IPS-18c (cell line): ENCODE data around the gene RTF2.
A peak's percentile ranks its signal among the peaks of the same experiment; 100 is the strongest.

Experiments used
- H3K4me3 ChIP-seq: 2 replicates; pipeline ENCODE4 v1.7.0; 2013; ENCODE audit warnings: low read depth, mild to moderate bottlenecking, low read length, moderate library complexity; ENCODE audit not compliant: insufficient read depth
- H3K9me3 ChIP-seq: one replicate; pipeline ENCODE4 v1.6.1; 2013; ENCODE audit warnings: mild to moderate bottlenecking, low read length, moderate library complexity; ENCODE audit not compliant: control insufficient read depth, insufficient read depth

RTF2 gene

DNA sequence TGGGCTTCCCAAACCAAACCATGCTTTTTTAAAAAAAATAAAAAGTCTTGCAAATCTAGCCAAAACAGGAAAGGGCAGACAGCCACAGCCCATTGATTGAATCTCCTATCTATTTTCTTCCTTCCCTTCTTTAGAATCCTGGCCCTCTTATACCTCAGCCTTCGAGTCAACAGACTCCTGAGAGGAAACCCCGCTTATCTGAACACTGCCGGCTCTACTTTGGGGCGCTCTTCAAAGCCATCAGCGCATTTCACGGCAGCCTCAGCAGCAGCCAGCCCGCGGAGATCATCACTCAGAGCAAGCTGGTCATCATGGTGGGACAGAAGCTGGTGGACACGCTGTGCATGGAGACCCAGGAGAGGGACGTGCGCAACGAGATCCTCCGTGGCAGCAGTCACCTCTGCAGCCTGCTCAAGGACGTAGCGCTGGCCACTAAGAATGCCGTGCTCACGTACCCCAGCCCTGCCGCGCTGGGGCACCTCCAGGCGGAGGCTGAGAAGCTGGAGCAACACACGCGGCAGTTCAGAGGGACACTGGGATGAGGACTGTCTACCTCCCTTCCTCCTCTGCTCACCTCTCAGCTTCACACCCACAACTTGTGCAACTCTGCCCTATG, 10.1 kb upstream of the RTF2 start:
- no peak overlapping the region for H3K4me3 ChIP-seq

DNA sequence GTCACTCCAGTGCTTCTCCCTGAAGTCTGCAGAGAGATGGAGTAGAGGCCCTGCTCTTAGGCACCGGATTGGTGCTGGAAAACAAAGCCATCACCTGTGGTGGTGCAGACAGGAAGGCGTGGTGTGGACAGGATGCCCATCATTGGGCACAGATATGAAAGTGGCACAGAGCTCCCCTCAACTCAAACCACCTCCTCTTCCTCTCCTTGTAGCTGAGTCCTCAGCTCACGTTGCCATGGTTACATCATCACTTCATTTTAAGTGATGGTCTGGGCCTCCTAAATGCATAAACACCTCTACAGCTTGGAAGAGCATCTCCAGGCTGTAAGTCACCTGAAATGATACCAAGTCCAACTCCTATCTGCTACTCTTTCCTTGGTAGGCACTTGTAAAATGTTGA, 8.0 kb upstream of the RTF2 start:
- Histone ChIP-seq H3K9me3 (peaks cover 3% of the 10 kb centered on the region), H3K4me3 (no peak overlapping the region)

More for the DNA sequence above, 10.1 kb upstream of the RTF2 start:
- H3K9me3 ChIP-seq: peaks cover 3% of the 10 kb centered on the region

DNA sequence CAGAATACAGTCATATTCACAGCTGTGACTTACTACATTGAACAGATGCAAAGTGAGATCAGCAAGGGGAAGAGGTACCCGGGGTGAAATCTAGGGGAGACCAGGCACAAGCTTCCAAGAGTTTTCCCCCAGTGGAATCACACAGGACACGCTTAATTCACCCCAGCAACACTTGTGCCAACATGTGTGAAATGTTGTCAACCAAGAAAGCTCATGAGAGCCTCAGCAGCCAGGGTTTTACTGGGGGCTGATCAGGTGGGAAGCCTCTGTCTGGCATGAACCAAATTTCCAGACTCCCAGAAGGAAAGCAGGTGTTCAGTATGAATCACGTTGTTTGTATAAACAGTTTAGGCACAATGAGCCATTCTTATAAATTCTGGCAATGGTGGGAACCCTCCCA, 6.9 kb upstream of the RTF2 start:
- peaks cover 3% of the 10 kb centered on the region for H3K9me3 ChIP-seq
- H3K4me3 ChIP-seq: no peak overlapping the region

DNA sequence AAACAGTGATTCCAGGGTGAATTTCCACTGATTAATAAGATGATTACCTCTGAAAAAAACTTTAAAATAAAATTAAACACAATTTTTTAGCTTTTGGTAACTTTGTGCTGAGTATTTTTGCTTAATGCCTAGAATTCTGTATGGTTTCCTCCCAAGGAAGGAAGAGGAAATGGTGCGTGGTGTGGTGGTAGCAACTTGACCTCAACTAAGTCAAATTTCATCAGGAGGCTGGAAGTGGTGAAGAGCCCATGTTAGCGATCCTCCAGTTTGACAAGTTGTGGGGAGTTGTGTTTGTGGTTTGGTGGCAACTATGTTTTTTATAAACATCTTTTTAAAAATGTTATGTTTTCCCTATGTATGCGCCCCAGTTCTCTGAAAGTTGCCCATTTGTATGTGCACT, 5.0 kb upstream of the RTF2 start:
- Histone ChIP-seq H3K4me3 (no peak overlapping the region), H3K9me3 (peaks cover 3% of the 10 kb centered on the region)

- no peaks in the 10 kb centered on the region for H3K9me3 ChIP-seq
- H3K4me3 ChIP-seq: no peak overlapping the region
These were observed 2.4 kb upstream of the RTF2 start for GRCh38 chr20:56465997-56466396.

GRCh38 chr20:56467968-56468315, 485 bp upstream of the RTF2 start:
- Histone ChIP-seq H3K4me3 (peak overlapping the region; percentile 91), H3K9me3 (no peaks in the 10 kb centered on the region)

DNA sequence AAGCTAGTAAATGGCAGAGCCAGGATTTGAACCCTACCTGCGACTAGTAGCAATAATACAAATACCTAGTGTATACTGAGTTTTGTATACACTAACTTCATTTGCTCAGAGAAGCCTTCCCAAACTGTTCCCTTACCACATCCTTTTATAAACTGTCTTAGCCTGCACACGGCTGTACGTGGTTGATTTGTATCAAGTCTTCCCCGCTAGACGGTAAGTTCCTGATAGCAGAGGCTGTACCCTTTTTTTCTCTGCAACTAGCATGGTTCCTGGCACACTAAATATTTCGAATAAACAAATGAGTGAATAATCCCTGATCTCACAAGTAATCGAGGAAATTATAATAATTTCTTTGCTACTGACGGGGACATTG, 636 bp downstream of the RTF2 start:
- H3K4me3 ChIP-seq: peak overlapping the region; percentile 91
- no peaks in the 10 kb centered on the region for H3K9me3 ChIP-seq

DNA sequence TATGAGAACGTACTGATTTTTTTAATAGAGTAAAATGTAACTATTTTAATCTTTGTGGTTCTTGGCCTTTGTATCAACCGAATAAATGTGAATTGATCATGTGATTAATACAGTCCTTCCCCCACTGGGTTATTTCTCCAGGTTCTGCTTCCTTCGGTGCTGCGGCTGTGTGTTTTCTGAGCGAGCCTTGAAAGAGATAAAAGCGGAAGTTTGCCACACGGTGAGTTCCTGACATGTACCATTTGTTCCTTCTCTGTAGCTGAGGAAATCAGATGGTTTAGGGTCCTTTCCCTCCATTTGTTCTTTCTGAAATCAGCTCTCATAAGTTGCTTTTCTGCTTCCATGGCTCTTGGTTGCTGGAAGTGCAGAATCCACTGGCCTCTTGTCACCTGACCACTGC, 15.5 kb downstream of the RTF2 start:
- Histone ChIP-seq H3K9me3 (no peaks in the 10 kb centered on the region), H3K4me3 (no peak overlapping the region)

GRCh38 chr20:56487216-56487615, 18.8 kb downstream of the RTF2 start:
- H3K4me3 ChIP-seq: no peak overlapping the region
- H3K9me3 ChIP-seq: no peaks in the 10 kb centered on the region

DNA sequence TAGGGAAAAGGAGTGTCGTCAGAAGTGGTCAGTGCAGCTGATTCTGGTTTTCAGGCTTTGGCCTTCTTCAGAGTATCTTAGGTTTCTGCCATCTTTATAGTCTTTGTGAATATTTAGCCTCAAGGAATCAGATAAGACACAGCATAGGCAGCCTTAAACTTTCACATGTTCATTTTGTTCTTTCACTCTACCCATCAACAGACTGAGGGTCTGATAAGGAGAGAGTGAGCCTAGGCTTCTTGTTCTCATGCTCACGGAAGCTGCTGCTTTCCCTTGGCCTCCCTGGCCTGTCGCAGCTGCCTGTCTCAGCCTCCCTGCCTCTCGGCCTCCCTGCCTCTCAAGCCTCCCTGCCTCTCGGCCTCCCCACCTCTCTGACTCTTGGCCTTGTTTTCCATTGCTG, 20.1 kb downstream of the RTF2 start:
- Histone ChIP-seq H3K4me3 (no peak overlapping the region), H3K9me3 (no peaks in the 10 kb centered on the region)

DNA sequence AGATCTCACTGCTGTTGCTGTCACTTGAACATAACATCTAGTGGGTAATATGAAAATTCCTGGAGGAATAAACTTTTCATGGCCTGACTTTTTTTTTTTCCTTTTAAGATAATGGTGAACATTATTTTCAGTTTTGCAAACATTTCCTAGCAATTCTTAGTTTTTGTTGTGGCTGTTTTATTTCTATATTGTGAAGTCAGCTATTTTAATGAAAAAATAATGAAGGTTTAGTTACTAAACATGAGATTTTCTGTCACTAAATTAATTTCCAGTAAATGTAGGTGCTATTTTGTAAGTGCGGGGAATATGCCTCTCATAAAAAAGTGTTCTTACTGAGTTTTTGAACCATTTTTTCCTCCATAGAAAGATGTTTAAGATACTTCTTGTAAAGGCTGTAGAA, 32.7 kb downstream of the RTF2 start:
- no peaks in the 10 kb centered on the region for H3K9me3 ChIP-seq
- H3K4me3 ChIP-seq: no peak overlapping the region

DNA sequence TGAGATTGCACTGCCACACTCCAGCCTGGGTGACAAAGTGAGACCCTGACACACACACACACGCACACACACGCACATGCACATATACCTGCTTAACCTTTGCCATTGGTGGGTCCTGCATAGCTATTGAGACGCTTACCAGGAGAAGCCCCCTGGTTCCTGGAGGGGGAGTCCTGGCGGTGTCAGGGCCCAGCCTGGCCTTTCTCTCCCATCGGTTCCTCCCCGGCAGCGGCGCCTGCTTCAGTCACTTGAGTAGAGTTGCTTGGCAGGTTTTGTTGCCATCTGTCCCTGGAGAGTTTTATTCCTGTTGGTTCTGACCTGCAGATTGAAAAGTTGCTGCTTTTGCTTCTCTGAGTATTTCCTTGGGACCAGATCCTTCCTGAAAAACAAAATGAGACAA, 35.5 kb downstream of the RTF2 start:
- Histone ChIP-seq H3K9me3 (no peaks in the 10 kb centered on the region), H3K4me3 (no peak overlapping the region)

DNA sequence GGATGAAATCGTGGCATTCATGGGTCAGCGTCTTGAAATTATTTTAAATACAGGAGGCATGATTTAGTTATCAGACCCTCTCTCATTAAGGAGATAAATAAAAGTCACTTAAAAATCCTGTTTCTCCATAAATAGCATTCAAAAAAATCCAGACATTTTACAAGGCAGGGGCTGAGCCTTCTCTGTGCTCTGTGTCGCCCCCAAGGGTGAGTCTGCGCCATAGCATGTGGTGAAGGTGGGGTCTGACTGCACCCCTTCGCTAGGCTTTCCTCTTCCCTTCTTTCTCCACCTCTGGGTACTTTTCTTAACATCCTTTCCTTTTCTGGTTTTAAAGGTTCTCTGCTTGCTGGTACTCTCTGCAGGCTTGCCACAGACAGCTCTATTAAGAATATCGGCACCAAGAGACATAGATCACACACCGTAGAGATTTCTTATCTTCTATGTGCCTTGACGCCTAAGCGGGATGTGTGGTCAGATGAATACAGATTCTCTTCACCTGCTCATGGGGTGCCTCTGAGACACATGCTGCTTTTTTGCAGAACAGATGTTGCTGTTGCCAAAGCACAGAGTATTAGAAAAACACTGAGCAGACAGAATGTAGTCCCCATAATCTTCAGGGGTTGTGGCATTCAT, 36.1 kb downstream of the RTF2 start:
- Histone ChIP-seq H3K4me3 (no peak overlapping the region), H3K9me3 (no peaks in the 10 kb centered on the region)

GRCh38 chr20:56506103-56506502, 37.7 kb downstream of the RTF2 start:
- Histone ChIP-seq H3K9me3 (no peaks in the 10 kb centered on the region), H3K4me3 (no peak overlapping the region)

DNA sequence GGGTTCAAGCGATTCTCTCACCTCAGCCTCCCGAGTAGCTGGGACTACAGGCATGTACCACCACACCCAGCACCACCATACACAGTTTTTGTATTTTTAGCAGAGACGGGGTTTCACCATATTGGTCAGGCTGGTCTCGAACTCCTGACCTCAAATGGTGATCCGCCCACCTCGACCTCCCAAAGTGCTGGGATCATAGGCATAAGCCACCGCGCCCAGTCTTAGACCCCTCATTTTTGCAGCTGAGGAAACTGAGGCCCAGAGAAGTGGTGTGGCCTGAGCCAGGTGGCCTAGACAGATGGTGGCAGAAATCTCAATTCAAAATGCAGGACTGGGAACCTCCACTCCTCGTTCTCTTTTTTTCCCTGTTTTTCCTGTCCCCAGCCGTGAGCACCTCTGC, 43.5 kb downstream of the RTF2 start:
- no peaks in the 10 kb centered on the region for H3K9me3 ChIP-seq
- no peak overlapping the region for H3K4me3 ChIP-seq

DNA sequence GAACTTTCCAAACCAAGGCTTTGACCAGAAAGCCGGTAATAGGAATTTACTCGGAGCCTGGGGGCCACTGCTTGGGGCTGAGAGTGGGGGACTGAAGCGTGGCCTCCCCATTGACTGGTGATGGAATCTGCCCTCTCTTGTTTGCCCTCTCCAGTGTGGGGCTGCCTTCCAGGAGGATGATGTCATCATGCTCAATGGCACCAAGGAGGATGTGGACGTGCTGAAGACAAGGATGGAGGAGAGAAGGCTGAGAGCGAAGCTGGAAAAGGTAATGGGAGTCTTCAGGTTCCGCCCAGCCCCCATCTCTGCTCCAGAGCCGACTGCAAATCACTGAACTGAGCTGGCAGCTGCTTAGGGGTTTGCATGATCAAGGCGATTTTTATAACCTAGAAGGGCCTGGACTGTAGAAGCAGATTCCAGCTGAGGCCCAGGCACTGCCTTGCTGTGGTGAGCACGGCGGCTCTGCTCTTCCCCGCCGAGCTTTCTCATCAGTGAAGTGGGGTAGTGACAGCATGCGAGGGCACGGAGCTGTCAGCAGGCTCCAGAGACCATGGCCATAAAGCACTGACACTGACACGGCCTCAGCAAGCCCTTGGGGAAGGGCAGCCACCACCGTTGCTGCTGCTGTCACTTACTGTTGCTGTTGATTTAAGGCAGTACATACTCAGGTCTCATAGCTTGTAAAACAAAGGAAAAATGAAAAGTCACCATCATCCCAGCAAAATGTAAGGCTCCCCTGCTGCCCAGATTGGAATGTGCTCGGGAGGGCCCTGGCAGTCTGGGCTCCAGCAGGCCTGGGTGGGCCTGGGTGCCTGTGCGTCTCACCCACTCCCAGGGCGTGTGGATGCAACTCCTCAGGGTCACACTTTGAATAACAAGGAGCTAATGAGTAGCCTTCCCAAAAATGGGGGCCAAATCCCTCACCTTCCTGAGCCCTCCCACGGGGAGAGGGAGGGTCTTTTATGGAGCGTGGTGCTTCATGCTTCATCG, 45.0 kb downstream of the RTF2 start:
- H3K4me3 ChIP-seq: no peak overlapping the region
- H3K9me3 ChIP-seq: no peaks in the 10 kb centered on the region

GRCh38 chr20:56516631-56517030, 48.2 kb downstream of the RTF2 start:
- Histone ChIP-seq H3K9me3 (peaks cover 9% of the 10 kb centered on the region), H3K4me3 (no peak overlapping the region)

DNA sequence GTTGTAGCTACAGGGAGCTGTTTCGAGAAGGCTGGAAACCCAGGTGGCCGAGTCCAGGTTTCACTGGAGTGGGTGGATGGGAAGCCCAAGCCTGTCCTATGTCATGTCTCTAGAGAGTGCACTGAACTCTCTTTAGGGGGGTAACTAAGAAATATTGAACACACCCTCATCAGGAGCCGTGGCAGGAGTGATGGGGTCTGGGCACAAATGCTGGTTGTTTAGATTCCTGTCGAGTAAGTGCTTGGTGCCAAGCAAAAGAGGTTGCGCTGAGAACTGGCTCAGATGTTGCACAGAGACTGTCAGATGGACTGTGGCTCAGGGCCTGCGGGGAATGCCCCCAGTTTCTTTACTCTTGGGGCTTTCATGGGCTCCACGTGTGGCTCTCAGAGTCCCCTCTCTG, 48.8 kb downstream of the RTF2 start:
- Histone ChIP-seq H3K4me3 (no peak overlapping the region), H3K9me3 (peaks cover 9% of the 10 kb centered on the region)
